Coronary artery (tissue), 2 donors: ENCODE measurements around the gene CENPL.

Experiments
- DNase-seq: peaks from one replicate; pipeline ENCODE4 v3.0.0-alpha.2; 2017; ENCODE audit warnings: low spot score
- H3K27ac ChIP-seq, 2 donors: fragments of 200-600 bp; sonication (generic); one replicate each; pipeline ENCODE4 v1.5.1; 2016 to 2019
- H3K4me3 ChIP-seq: fragments of 200-600 bp; sonication (generic); 2 replicates; pipeline ENCODE4 v1.5.1; 2016; ENCODE audit warnings: mild to moderate bottlenecking, moderate library complexity
- TF ChIP-seq, protein P1 (sequence below): fragments of 200-600 bp; sonication (generic); IDR thresholded peaks from one replicate; pipeline ENCODE4 v1.5.1; 2019; ENCODE audit warnings: antibody characterized with exemption

Gene CENPL

DNA sequence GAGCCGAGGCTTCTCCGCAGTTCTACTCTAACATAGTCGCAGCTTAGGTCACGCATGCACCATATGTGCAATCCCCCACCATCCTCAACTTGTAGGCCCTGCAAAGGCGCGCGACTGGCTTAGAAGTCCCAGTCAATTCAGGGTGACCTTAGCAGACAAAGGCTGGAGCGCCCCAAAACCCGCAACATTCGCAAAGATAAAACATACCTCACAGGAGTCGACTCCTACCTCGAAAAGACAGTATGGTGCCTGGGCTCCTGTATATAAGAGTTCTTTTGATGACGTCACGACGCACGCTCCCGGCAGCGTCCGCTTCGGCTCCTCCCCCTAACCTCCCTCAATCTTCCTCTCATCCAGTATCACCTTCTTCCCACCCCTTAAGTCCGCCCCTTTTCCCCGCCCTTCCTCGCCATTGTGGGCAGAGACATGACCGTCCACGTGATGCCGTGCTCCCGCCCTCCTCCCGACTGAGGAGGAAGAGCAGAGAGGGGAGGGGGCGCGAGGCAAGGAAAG lies 43.1 kb upstream of the CENPL start, which contains the start of gene GAS5:
TSS of gene GAS5 (minus strand) at position 237 of the 513 bp plus-strand sequence.
- DNase-seq, result peak; percentile 99
- H3K27ac ChIP-seq, result peak within 1 kb of the TSS; percentile 94 to 99
- H3K4me3 ChIP-seq, result peak within 1 kb of the TSS; percentile 96
- TF ChIP-seq, protein P1, sequence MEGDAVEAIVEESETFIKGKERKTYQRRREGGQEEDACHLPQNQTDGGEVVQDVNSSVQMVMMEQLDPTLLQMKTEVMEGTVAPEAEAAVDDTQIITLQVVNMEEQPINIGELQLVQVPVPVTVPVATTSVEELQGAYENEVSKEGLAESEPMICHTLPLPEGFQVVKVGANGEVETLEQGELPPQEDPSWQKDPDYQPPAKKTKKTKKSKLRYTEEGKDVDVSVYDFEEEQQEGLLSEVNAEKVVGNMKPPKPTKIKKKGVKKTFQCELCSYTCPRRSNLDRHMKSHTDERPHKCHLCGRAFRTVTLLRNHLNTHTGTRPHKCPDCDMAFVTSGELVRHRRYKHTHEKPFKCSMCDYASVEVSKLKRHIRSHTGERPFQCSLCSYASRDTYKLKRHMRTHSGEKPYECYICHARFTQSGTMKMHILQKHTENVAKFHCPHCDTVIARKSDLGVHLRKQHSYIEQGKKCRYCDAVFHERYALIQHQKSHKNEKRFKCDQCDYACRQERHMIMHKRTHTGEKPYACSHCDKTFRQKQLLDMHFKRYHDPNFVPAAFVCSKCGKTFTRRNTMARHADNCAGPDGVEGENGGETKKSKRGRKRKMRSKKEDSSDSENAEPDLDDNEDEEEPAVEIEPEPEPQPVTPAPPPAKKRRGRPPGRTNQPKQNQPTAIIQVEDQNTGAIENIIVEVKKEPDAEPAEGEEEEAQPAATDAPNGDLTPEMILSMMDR, result no peak

GRCh38 chr1:173867141-173867752 lies 42.6 kb upstream of the CENPL start:
- Histone ChIP-seq H3K4me3 (peak overlapping the region; percentile 96), H3K27ac (peak overlapping the region; percentile 94 to 99)
- no peak for DNase-seq
- TF ChIP-seq, protein P1, result no peak

GRCh38 chr1:173866413-173867115 lies 41.9 kb upstream of the CENPL start:
- peak overlapping the region; percentile 96 for H3K4me3 ChIP-seq
- TF ChIP-seq, protein P1, result no peak
- no peak for DNase-seq
- peak overlapping the region; percentile 94 to 99 for H3K27ac ChIP-seq

DNA sequence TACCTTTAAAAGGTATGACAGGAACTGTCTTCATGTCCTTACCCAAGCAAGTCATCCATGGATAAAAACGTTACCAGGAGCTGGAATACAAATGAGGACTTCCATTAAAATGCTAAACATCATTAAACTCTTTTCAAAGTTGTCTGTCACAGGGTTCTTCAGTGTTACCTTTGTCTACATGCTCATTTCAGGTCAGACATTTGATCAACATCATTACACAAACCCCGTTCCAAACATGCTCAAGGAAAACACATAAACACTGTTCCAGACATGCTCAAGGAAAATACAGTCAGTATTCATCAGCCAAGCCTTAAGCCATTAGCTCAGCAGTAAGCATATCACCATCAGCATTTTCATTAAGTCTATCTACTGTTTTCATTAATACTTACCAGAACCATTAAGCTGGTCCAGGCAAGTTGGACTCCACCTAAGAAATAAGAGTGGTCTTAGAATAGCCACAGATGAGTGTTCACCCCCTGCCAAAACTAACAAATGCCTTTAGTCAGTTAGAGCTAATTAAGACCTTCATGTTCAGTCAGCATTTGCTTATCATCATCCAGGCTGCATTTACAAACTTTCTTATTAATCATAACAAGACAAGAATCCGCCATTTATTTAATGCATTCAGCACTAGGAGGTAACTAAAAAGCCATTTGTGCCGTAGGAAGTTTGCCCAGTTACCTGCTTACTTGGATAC lies 40.9 kb upstream of the CENPL start:
- TF ChIP-seq, protein P1, result no peak
- Histone ChIP-seq H3K27ac (peak overlapping the region in 1 of 2 donors; percentile 99), H3K4me3 (peak overlapping the region; percentile 96)
- DNase-seq, result no peak

DNA sequence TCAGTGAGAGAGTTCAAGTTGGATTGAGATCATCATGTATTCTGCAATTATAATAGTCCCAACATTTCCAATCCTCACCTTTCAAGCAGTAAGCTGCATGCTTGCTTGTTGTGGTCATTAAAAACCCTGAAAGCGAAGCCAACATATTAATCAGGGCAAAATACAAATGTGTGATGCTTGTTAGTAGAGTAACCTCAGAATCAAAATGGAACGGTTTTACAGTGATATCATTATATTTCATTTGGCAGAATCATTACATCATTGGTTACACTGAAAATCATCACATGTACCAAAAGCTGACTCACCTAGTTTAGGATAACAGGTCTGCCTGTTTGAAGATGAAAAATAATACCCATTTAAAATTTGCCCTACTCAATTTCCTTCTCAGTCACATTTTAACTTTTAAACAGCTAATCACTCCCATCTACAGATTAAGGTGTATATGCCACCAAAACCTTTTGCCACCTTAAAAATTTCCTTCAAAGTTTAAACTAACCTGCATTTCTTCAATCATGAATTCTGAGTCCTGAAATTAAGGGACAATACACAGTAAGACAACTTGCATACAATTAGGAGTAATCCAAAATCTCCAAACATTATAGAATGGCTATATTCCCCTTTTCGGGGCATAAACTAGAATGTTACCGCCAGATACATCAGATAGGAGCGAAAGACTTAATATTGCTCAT lies 39.6 kb upstream of the CENPL start:
- DNase-seq, result no peak
- no peak overlapping the region for H3K4me3 ChIP-seq
- H3K27ac ChIP-seq, result no peak overlapping the region
- TF ChIP-seq, protein P1, result no peak

GRCh38 chr1:173863224-173864161 lies 38.8 kb upstream of the CENPL start:
- TF ChIP-seq, protein P1, result no peak
- DNase-seq, result no peak
- Histone ChIP-seq H3K27ac (no peak overlapping the region), H3K4me3 (no peak overlapping the region)
